Suprapubic skin (tissue), 3 donors: ENCODE data around the gene VWA7.

Source experiments
- CTCF ChIP-seq, 2 donors: fragments of 200-600 bp in 1 of 2; fragments of 450-650 bp in 1 of 2; sonication (generic) in 1 of 2; IDR thresholded peaks; one replicate each; pipeline ENCODE4 v1.5.1; 2016 to 2019; ENCODE audit warnings: antibody characterized with exemption in 2 of 2, mild to moderate bottlenecking in 1 of 2, moderate library complexity in 1 of 2
- POLR2A ChIP-seq, 2 donors: fragments of 450-650 bp; IDR thresholded peaks; one replicate each; pipeline ENCODE4 v1.6.1; 2017; ENCODE audit warnings: antibody characterized with exemption in 2 of 2, mild to moderate bottlenecking in 2 of 2, moderate library complexity in 2 of 2

GRCh38 chr6:31794866-31795615 lies 17.9 kb upstream of the VWA7 start:
- TF ChIP-seq POLR2A (IDR thresholded peaks at IDR 0.05) (no peak), CTCF (IDR thresholded peaks at IDR 0.05) (no peak)
